GM18499 (cell line): Measurements from ENCODE around the gene HTRA2.

ENCODE experiments used
- ATAC-seq: cut with Tn5 transposase; IDR thresholded peaks from one replicate; pipeline ENCODE4 v1.9.1; 2021; ENCODE audit warnings: moderate number of reproducible peaks; ENCODE audit not compliant: insufficient read depth, unreplicated experiment

The HTRA2 gene

GRCh38 chr2:74499940-74500577, 29.7 kb upstream of the HTRA2 start:
- ATAC-seq, result no peak

GRCh38 chr2:74500578-74500946, 29.2 kb upstream of the HTRA2 start:
- ATAC-seq, result no peak

GRCh38 chr2:74501335-74502071, 28.2 kb upstream of the HTRA2 start:
- no peak for ATAC-seq

GRCh38 chr2:74502147-74502719, 27.5 kb upstream of the HTRA2 start:
- ATAC-seq, result no peak

- no peak for ATAC-seq
Measured at GRCh38 chr2:74502720-74503505, 26.8 kb upstream of the HTRA2 start.

- no peak for ATAC-seq
Measured at GRCh38 chr2:74503506-74504475, 25.9 kb upstream of the HTRA2 start.

- no peak for ATAC-seq
Measured at GRCh38 chr2:74504591-74504990, 25.1 kb upstream of the HTRA2 start.

GRCh38 chr2:74505448-74506246, 24.1 kb upstream of the HTRA2 start:
- ATAC-seq, result no peak

- ATAC-seq, result peak; percentile 84
Measured at GRCh38 chr2:74507145-74507925, 22.4 kb upstream of the HTRA2 start, which contains the start of gene PCGF1. Gene PCGF1, minus strand, starts transcription at chr2:74507695. Its CDS starts 27 bp downstream, at chr2:74507668.

GRCh38 chr2:74507926-74508520, 21.7 kb upstream of the HTRA2 start:
- no peak for ATAC-seq

- ATAC-seq, result no peak
Measured at GRCh38 chr2:74510272-74510671, 19.5 kb upstream of the HTRA2 start.

- ATAC-seq, result no peak
Measured at GRCh38 chr2:74511104-74511989, 18.4 kb upstream of the HTRA2 start.

GRCh38 chr2:74512744-74513604, 16.8 kb upstream of the HTRA2 start:
- ATAC-seq, result no peak

GRCh38 chr2:74513605-74514367, 15.9 kb upstream of the HTRA2 start:
- no peak for ATAC-seq
